Measurements from ENCODE around the gene DLAT. TPM values are rescaled to one million over a fixed set of nuclear protein-coding genes. Genes with fewer than 3 reads are reported as not detected.
"Not testable (repeated sequence)": the region's sequence is repeated elsewhere in the genome, so short reads cannot be mapped to it uniquely, and the experiment has no call there.

DLAT gene
- total RNA-seq, 1 donor from 2014 or later = 37.3 TPM

GRCh38 chr11:112046647-112047046 lies 21.4 kb downstream of the DLAT start:
- intact Hi-C loops (cut with micrococcal nuclease) = not testable (repeated sequence)

DNA sequence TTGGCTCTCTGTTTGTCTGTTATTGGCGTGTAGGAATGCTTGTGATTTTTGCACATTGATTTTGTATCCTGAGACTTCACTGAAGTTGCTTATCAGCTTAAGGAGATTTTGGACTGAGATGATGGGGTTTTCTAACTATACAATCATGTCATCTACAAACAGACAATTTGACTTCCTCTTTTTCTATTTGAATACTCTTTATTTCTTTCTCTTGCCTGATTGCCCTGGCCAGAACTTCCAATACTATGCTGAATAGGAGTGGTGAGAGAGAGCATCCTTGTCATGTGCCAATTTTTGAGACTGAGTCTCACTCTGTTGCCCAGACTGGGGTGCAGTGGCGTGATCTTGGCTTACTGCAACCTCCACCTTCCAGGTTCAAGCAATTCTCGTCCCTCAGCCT lies 23.0 kb downstream of the DLAT start:
- intact Hi-C loops (cut with micrococcal nuclease) = not testable (repeated sequence)

DNA sequence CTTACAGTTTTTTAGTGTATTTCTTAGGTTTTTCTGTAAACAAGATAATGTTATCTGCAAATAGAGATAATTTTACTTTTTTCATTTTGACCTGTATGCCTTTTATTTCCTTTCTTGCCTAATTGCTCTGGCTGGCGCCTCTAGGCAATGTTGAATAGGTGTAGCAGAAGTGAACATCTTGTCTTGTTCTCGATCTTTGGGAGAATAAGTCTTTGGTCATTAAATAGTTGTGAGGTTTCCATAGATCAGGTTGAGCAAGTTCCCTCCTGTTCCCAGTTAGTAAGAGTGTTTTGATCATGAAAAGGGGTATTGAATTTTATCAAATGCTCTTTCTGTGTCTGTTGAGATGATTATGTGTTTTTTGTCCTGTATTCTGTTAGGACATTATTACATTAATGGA lies 24.6 kb downstream of the DLAT start:
- intact Hi-C loops (cut with micrococcal nuclease) = no loop called here

DNA sequence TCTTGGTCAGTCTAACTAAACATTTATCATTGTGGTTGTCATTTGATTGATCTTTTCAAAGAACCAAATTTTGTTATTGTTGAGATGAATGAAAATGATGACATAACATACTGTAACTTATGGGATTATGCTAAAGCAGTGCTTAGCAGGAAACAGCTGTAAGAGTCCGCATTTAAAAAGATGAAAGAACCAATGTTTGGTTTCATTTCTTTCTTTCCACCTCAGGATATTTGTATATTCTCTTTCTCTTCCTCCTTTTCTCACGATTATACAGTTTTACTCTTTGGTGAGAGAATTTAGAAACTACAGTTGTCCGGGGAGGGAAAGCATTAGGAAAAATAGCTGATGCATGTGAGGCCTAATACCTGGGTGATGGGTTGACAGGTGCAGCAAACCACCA lies 25.5 kb downstream of the DLAT start:
- intact Hi-C loops (cut with micrococcal nuclease) = no loop called here

DNA sequence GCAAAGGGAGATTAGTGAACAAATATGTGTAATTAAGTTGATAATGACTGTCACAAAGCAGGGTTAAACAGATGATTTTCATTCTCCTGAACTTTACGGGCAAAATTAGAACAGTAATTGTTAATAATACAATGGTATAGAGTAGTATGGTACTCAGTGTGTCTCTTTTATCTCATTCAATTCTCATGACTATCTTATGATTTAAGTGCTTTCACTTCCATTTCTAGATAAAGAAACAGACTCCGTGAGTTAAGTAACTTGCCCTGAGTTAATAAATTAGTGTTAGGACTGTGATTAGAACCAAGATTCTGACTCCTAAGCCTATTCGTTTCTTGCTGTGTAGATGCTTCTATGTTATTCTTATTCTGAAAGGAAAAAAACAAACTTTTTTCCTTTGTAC lies 26.6 kb downstream of the DLAT start:
- intact Hi-C loops (cut with micrococcal nuclease) = no loop called here

DNA sequence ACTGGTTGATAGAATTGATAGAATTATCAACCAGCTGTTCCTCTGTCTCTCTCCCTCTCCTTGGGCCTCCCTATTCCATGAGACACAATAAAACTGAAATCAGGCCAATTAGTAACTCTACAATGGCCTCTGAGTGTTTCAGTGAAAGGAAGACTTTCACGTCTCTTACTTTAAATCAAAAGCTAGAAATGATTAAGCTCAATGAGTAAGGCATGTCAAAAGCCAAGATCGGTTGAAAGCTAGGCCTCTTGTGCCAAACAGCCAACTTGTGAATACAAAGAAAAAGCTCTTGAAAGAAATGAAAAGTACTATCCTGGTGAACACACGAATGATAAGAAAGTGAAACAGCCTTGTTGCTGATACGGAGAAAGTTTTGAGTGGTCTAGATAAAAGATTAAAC lies 32.0 kb downstream of the DLAT start:
- intact Hi-C loops (cut with micrococcal nuclease) = loop anchor here (2.0 to 5.0 kb wide), 2 partner anchors 14 to 35 kb away; no protein-coding TSS in a partner anchor

- intact Hi-C loops (cut with micrococcal nuclease) = loop anchor here (5.0 kb wide), 1 partner anchor 36 kb away; no protein-coding TSS in a partner anchor
Observed at GRCh38 chr11:112058103-112058502, 32.9 kb downstream of the DLAT start.

- intact Hi-C loops (cut with micrococcal nuclease) = no loop called here
Observed at GRCh38 chr11:112062923-112063322, 37.7 kb downstream of the DLAT start.

- intact Hi-C loops (cut with micrococcal nuclease) = loop anchor here (1.0 to 10.0 kb wide), 6 partner anchors 12 to 469 kb away; partner anchors contain the start of genes CFAP68, DLAT, FDXACB1 and SDHD
Observed at GRCh38 chr11:112073941-112074811, 49.0 kb downstream of the DLAT start, which contains the start of the genes NKAPD1 and PIH1D2. TSS of gene NKAPD1 (plus strand) at chr11:112074299. CDS start at chr11:112075575, 1,276 bp downstream. TSS of gene PIH1D2 (minus strand) at chr11:112074017. CDS start at chr11:112073174, 843 bp downstream.

GRCh38 chr11:112082729-112083128 lies 57.5 kb downstream of the DLAT start:
- intact Hi-C loops (cut with micrococcal nuclease) = no loop called here

DNA sequence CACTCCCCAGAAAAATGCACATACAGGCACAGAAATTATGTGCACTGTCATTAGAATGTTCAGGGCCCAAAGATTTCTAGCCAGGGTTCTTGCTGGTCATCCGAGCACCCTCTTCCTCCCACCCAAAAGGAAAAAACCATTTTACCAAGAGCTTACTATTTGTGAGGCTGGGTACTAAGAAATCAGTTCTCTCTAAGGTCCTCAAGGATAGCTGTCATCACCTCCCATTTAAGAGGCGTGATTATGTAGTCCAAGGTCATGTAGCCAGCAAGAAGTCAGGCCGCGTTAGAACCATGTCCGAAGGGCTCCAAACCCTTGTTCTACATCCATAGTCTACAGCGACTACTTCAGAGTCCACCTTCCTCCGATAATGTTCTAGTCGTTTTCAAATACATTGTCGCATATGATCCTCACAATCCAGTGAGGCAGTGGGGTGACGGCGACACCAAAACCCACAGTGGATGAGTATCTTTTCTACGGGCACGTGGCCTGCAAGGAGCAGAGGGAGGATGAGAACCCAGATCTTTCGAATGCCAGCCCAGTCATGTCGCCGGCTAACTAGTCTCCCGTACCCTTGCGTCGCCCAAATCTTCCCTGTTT lies 60.7 kb downstream of the DLAT start:
- intact Hi-C loops (cut with micrococcal nuclease) = loop anchor here (1.0 to 5.0 kb wide), 5 partner anchors 12 to 319 kb away; partner anchors contain the start of genes CFAP68, DLAT, FDXACB1 and NKAPD1

DNA sequence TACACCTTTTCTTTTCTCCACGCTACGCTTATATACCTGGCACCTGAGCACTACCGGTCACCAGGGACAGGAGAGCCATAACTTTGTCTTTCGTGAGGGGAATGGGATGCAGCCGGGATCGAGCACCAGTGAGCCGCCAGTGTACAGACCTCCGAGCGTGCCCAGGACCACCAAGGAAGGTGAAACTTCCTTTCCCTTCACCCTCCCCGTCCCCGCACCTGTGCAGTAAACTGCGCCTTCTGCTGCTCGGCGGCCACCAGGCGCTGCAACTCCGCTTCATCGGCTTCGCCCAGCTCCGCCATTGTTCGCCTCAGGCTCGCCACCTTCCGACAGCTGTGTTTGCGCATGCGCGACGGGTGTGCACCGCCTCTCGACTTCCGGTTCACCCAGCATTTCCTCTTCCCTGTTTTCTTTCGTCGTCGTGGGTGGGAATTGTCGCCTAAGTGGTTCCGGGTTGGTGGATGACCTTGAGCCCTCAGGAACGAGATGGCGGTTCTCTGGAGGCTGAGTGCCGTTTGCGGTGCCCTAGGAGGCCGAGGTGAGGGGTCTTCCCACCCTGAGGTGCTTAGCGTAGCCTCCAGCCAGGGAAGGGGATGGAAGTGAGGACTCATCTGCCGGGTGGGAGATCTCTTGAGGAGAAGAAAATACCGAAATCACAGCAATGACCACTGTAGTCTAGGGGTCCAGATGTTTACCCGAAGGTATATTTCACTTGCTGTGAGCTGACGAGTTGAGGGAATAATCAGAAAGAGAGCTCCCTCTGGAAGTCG lies 61.4 kb downstream of the DLAT start, which contains the start of the genes SDHD and TIMM8B:
TSS of gene SDHD (plus strand) at position 452 of the 770 bp plus-strand sequence. CDS start at position 487, 35 bp downstream.
TSS of gene TIMM8B (minus strand) at position 335 of the 770 bp plus-strand sequence. CDS start at position 302, 33 bp downstream.
- intact Hi-C loops (cut with micrococcal nuclease) = loop anchor here (1.0 to 5.0 kb wide), 5 partner anchors 12 to 319 kb away; partner anchors contain the start of genes CFAP68, DLAT, FDXACB1 and NKAPD1

DNA sequence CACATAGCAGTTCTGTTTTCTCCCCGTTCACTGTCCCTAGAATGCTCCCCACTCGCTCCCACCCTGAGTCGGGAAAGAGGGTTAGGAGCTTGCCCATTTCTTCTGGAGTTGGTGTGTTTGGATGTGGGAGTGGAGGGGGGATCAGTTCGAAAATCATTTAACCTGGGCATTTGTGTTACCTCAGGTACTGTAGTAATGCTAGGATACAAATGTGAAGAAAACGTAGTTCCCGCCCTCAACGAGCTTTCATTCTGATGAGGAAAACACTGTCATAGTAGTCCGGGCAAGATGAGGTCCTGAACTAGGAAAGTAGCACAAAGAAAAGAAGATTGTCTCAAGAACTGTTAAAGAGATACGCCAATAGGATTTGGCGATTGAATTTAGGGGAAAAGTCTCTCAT lies 62.0 kb downstream of the DLAT start:
- intact Hi-C loops (cut with micrococcal nuclease) = loop anchor here (5.0 kb wide), 1 partner anchor 320 kb away; the partner anchor contains the start of gene PPP2R1B

GRCh38 chr11:112095302-112095701 lies 70.1 kb downstream of the DLAT start:
- intact Hi-C loops (cut with micrococcal nuclease) = not testable (repeated sequence)

- intact Hi-C loops (cut with micrococcal nuclease) = no loop called here
Observed at GRCh38 chr11:112096194-112096593, 71.0 kb downstream of the DLAT start.

GRCh38 chr11:112097734-112098528 lies 72.7 kb downstream of the DLAT start:
- intact Hi-C loops (cut with micrococcal nuclease) = no loop called here

DNA sequence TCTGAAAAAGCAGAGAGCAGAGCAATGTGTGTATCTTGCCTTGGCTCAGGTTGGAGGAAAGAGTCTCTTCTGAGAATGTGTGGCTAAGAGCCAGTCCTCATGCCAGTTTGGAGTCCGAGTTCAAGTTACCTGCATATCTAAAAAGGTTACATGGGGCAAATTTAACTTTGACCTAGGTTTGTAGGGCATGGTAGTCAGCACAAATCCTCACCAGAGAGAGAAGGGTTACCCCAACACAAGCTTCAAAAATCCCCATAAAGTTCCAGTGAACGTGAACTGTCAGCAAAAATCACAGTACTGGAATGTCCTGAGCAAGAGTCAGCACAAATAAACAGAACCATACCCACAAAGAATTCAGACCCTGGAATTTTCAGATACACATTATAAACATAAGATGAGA lies 75.3 kb downstream of the DLAT start:
- intact Hi-C loops (cut with micrococcal nuclease) = no loop called here

DNA sequence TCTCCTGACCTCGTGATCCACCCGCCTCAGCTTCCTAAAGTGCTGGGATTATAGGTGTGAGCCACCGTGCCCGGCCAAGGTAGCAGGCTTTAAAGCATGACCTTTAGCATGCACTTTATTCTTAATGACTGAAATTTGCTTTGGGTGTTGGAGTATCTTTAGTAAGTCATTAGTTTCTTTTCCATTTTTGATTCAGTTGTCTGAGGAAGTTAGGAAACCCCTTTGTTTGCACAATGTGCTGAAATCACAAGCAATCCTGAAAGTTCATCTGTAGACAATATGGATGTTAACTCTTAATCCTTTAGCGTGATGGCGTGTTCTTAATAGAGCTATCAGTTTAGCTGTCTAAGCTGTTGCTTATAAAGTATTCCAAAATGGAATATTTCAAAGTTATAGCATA lies 78.2 kb downstream of the DLAT start:
- intact Hi-C loops (cut with micrococcal nuclease) = no loop called here

- intact Hi-C loops (cut with micrococcal nuclease) = no loop called here
Observed at GRCh38 chr11:112106070-112106469, 80.9 kb downstream of the DLAT start.

Data from T-helper 2 cell treated with Interferon-gamma antibody and Interleukin-4, amounts not matched to agents 100 ng/mL and 5 ng/mL, for 36 hours (primary cell).